ENCODE results near the gene LHCGR.

- TF ChIP-seq EZH2phosphoT487 (IDR thresholded peaks at IDR 0.05; ENCODE audit: borderline replicate concordance, low read depth, low read length) (no peak), CTCF (conservative IDR thresholded peaks at IDR 0.05; ENCODE audit: low read length) (no peak)
These were observed 37.7 kb downstream of the LHCGR start for GRCh38 chr2:48717846-48718245.
